ENCODE measurements around the gene MIDN.

GRCh38 chr19:1281569-1282287 lies 33.3 kb downstream of the MIDN start:
- no peak for TF ChIP-seq POLR2A (IDR thresholded peaks at IDR 0.05)
- TF ChIP-seq, protein P1, sequence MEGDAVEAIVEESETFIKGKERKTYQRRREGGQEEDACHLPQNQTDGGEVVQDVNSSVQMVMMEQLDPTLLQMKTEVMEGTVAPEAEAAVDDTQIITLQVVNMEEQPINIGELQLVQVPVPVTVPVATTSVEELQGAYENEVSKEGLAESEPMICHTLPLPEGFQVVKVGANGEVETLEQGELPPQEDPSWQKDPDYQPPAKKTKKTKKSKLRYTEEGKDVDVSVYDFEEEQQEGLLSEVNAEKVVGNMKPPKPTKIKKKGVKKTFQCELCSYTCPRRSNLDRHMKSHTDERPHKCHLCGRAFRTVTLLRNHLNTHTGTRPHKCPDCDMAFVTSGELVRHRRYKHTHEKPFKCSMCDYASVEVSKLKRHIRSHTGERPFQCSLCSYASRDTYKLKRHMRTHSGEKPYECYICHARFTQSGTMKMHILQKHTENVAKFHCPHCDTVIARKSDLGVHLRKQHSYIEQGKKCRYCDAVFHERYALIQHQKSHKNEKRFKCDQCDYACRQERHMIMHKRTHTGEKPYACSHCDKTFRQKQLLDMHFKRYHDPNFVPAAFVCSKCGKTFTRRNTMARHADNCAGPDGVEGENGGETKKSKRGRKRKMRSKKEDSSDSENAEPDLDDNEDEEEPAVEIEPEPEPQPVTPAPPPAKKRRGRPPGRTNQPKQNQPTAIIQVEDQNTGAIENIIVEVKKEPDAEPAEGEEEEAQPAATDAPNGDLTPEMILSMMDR (IDR thresholded peaks at IDR 0.05), result no peak
- no peak for TF ChIP-seq POLR2AphosphoS5 (IDR thresholded peaks at IDR 0.05; ENCODE audit: insufficient read depth in 1 of 2, low read depth in 1 of 2)

All from vagina (tissue), 2 donors.